Activated CD8-positive, alpha-beta memory T cell treated with anti-CD3 and anti-CD28 coated beads for 36 hours (primary cell): ENCODE data around the gene VWF. TPM values are rescaled to one million over a fixed set of nuclear protein-coding genes. Genes with fewer than 3 reads are reported as not detected.

Experiments used
- CTCF ChIA-PET: fragments of 350-600 bp; sonication (Branson Sonifier 250); formaldehyde crosslinking; loops from one replicate; lab custom pipeline; 2021; ENCODE audit warnings: antibody characterized with exemption; lab: Charles Lee
- POLR2A ChIA-PET: fragments of 350-600 bp; sonication (Branson Sonifier 250); formaldehyde crosslinking; loops from one replicate; lab custom pipeline; 2021; ENCODE audit warnings: antibody characterized with exemption; lab: Charles Lee
- total RNA-seq, 2 experiments: library from RNA; stranded (reverse); gene quantifications; one replicate each; pipeline ENCODE4 v1.2.3, GENCODE V29; 2021

VWF gene
- total RNA-seq, 2 experiments from 2014 or later = 0.04 TPM

DNA sequence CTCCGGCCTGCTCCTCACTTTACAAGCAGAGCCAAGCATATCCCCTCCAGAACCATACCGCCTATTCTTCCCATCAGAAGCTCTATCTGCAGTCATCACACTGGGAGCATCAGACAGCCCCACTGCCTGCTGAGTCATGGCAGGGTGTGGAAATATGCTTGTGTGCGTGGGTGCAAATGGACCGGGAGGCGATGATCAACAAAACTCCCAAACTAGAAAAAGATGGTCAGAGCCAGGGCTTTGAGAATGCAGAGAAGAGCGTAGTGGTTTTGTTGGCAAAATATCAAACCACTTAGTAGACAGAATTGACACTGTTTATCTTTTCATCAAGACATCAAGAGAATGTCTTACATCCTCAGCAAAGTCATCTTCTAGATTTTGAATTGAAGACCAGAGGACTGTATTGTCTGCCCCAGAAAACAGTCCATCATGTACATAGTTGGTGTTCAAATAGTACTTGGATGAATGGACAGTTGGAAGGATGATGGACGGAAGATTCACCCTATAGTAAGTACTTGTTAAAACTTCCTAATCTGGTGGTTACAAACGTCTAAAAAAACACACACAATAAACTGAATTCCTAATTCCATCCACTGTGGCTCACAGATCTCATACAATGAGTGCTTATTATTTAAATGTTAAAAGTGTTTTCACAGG lies 54.9 kb downstream of the VWF start:
- POLR2A ChIA-PET = interaction anchor here (0.6 kb wide), 1 partner anchor 99 kb away, joined by 3 read pairs; no protein-coding TSS in a partner anchor
- CTCF ChIA-PET = interaction anchor here (0.7 to 1.1 kb wide), 2 partner anchors 209 to 218 kb away, joined by 3 read pairs; no protein-coding TSS in a partner anchor

DNA sequence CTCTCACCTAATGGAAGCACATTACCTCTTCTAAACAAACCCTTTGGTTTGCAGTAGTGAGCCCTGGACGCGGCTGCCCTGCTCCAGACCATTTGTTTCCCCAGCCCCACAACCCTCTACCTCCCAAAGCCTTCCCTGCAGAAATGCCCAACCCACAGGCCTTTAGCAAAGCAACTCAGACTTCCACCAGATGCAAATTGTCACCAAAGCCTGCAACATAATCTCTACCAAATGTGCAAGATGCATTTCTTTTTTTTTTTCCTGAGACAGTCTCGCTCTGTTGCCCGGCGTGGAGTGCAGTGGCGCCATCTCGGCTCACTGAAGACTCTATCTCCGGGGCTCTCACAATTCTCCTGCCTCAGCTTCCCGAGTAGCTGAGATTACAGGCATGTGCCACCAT lies 56.2 kb downstream of the VWF start:
- CTCF ChIA-PET = no interaction called here
- POLR2A ChIA-PET = interaction anchor here (0.5 kb wide), 1 partner anchor 11 kb away, joined by 5 read pairs; no protein-coding TSS in a partner anchor

DNA sequence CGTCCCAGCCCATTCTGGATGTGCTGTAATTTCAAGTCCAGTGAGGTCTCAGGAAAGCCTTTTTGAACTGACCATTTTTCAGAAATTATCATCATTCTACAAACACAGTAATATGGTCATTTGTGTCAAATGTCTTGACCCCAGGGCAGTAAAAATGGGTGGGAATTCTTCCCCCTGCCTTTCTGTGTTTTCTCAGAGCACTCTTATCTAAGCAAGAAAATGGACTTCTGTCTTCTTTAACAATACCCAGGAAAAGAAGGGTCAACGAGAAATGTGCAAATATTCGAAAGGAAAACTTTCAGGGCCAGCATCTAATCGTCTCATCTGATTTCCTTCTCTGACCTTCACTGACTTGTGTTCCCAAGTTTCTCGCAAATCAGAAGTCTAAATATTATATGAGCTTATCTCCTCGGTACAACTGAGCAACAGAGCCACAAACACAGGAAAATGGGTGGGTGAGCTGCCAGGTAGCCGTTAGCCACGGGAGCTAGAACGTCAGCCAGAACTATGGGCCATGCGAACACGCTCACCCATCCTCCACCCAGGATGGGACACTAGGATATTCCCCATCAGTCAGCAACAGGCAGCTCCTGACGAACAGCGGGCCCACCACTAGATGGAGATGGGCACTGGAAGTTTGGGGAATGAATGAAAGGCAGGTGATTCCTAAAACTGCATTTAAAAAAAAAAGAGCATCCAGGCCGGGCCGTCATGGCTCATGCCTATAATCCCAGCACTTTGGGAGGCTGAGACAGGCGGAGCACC lies 57.1 kb downstream of the VWF start:
- POLR2A ChIA-PET = interaction anchor here (0.7 kb wide), 1 partner anchor 52 kb away, joined by 3 read pairs; no protein-coding TSS in a partner anchor

DNA sequence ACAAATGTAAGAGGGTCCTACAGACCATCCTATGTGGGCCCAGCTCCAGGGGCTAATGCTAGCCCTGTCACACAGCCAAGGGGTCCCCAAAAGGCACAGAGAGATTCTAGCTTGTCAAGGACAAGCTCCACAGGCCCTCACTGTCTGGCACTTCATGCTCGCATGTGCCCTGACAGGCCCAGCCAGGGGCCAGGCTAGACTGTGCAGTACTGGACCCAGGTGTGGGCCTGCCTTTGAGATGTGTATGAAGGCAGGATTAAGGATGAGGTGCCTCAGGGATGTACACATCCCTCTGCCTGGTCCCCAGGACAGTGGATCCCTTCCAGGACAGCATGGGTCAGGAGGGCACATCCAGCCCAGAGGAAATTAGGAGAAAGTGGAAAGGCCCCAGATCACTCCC lies 57.8 kb downstream of the VWF start:
- CTCF ChIA-PET = interaction anchor here (1.0 to 5.0 kb wide), 2 partner anchors 129 to 213 kb away, joined by 3 to 17 read pairs; no protein-coding TSS in a partner anchor
- POLR2A ChIA-PET = no interaction called here

More for the DNA sequence above, 57.1 kb downstream of the VWF start:
- CTCF ChIA-PET = no interaction called here

DNA sequence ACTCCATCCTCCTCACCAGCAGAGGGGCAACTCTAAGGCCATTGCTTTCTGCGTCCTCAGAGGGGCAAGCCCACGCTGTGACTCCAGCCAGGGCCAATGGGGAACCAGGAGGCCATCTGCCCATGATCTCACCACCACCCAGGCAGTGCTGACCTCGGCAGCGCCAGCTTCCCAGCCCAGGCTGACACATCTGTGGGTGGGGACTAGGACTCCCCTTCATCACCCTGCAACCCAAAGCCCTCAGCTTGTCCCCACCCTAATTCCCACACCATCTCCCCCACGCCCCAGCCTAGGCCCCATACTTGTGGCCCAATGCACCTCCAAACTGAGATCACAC lies 58.6 kb downstream of the VWF start:
- ChIA-PET CTCF (interaction anchor here (1.0 to 5.0 kb wide), 2 partner anchors 129 to 214 kb away, joined by 3 to 17 read pairs; no protein-coding TSS in a partner anchor), POLR2A (no interaction called here)

DNA sequence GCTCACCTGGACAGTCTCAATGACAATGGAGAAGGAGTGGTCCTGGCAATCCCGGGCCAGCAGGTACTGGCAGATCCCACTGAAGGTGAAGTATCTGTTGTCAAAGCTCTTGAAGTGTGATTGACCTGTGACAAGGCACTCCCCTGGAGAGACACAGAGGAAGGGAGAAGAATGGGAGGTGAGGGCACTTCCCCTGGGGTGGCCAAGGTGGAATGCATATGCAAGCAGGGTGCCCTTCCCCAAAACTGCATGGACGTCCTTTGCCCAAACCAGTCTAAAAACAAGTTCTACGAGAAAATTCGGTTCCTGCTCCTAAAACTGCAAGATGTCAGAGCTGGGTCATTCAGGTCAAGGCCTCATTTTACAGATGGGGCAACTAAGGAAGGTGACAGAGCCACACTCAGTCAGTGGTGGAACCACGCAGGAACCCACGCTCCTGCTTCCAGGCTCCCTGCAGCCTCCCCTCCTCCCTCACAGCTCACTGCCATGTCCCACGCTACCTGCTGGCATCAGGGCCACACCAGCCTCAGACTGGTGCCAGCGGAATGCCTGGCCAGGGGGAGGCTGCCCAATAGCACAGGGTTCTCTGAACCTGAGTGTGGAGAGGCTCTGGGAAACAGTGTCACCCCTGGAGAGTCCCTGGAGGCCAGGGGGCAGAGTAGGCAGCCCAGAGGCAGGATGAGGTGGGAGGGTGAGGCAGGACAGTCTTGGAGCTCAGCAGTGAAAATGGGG lies 59.2 kb downstream of the VWF start:
- ChIA-PET CTCF (interaction anchor here (0.5 to 5.0 kb wide), 3 partner anchors 68 to 215 kb away, joined by 3 to 17 read pairs (median 4); no protein-coding TSS in a partner anchor), POLR2A (interaction anchor here (0.6 kb wide), 1 partner anchor 9 kb away, joined by 3 read pairs; no protein-coding TSS in a partner anchor)

DNA sequence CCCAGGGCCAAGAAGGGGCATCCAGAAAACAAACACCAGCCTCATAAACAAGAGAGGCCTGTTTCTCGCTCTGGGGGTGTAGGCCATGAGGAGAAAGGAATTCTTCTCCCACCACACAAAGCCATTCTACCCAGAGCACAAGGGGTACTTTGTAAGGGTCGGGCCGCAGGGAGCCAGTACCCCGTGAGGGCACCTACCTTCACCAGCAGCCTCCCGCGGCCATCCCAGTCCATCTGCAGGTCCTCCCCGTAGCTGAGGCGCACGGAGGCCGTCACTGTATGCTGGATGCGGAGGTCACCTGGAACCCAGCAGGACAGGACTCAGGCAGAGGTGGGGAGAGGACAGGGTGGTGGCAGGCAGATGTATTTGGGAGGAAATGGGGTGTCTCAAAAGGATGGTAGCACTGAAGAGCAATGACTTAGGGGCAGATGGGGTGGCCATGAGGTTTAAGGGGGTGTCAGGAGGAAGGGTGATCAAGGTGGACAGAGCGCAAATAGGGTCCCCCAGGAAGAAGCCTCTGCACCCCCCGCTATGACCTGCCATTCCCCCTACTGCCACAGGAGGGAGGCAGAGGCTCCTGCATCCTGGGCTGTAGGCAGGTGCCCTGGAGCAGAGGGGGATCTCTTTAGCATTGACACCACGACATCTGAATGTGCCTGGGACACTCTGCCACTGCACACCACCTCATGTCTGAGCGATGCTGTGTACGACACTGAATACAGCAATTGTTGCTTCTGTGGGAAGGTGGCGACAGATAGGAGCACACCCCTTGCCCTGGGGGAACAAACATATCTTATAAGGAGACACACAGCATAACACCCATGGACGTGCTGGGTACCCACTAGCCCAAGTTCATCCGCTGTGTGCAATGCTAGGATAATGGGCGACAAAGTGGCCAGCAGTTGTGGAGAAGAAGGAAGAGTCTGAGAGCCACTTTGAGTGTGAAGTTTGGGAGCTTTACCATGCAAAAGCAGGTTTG lies 61.4 kb downstream of the VWF start:
- POLR2A ChIA-PET = no interaction called here

DNA sequence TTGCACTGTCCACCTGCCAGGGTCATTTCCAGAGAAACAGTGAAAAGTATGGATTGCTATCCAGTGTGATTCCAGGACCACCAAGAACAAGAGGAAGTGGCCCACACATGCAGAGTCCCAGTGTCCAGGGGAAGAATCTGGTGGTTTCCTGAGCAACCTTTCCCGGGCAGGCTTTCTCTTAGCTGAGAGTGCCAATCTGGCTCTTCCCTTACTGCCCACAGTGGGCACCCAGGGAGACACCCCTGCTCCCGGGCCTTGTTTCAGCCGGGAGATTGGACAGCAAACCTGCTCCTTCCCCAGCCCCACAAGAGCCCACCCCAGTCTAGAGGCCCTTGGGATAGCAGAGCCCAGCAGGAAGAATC lies 62.1 kb downstream of the VWF start:
- POLR2A ChIA-PET = no interaction called here
- CTCF ChIA-PET = interaction anchor here (0.6 to 5.0 kb wide), 2 partner anchors 133 to 138 kb away, joined by 3 to 17 read pairs; no protein-coding TSS in a partner anchor

More for the DNA sequence above, 61.4 kb downstream of the VWF start:
- CTCF ChIA-PET = interaction anchor here (0.6 to 5.0 kb wide), 4 partner anchors 132 to 206 kb away, joined by 3 to 17 read pairs (median 3); partner anchors contain the start of gene CD9

DNA sequence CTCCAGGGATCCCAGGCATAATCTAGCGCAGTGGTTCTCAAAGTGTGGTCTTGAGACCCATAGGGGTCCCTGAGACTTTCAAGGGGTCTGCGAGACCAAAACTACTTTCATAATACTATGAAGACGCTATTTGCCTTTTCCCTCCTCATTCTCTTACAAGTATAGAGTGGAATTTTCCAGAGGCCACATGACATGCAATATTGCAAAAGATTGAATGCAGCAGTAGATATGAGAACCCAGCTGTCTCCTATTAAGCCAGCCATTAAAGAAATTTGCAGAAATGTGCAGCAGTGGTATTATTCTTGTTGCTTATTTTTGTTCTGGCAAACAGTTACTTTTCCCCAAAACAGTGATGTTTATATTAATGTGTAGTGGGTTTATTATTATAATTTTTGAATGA lies 62.8 kb downstream of the VWF start:
- CTCF ChIA-PET = interaction anchor here (1.2 to 5.0 kb wide), 2 partner anchors 134 to 223 kb away, joined by 3 to 17 read pairs; no protein-coding TSS in a partner anchor

DNA sequence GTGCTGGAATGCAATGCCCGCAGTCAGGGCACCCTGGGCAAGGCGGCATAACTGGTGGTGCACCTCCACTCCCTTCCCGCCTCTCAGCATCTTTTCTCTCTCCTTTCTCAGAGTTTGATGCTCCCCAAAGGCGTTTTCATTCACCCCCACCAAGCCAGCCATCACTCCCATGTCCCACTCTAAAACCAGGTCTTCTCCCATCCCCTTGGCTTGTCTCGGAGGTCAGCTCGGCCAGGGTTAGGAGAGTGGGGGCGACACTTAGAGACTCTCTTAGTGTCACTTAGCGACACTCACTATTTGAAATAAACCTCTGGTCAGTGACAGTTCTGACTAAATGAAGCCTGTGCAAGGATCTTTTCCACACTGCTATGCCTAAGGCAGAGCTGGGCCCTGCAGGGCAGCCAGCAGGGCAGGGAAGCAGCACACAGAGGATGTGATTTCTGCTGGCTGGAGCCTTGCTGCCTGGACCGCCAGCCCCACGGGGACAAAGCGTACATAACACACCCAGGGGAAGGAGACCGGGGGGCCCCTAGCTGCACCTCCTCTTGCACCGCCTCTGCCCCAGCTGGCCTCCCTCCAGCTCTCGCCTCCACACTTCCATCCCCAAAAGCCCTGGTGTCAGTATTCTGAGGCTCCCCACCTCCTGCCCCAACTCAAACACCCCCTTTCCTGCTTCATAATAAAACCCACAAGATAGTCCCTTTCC lies 64.5 kb downstream of the VWF start:
- ChIA-PET CTCF (interaction anchor here (1.2 to 1.5 kb wide), 2 partner anchors 71 to 135 kb away, joined by 3 to 6 read pairs; no protein-coding TSS in a partner anchor), POLR2A (no interaction called here)

More for the DNA sequence above, 62.8 kb downstream of the VWF start:
- POLR2A ChIA-PET = no interaction called here

DNA sequence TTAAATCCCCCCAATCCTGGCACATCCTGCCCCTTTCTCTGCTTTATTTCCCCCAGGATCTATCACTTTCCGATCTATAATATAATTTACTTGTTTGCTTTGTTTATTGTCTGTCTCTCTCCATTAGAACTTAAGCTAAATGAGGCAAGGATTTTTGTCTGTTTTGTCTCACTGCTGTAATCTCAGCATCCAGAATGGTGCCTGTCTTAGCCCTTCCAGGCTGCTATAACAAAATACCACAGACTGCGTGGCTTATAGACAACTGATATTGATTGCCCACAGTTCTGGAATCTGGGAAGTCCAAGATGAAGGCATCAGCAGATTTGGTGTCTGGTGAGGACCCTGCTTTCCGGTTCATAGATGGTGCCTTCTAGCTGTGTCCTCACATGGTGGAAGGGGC lies 65.2 kb downstream of the VWF start:
- CTCF ChIA-PET = interaction anchor here (1.2 to 1.5 kb wide), 2 partner anchors 136 to 225 kb away, joined by 3 to 4 read pairs; no protein-coding TSS in a partner anchor
- POLR2A ChIA-PET = no interaction called here

DNA sequence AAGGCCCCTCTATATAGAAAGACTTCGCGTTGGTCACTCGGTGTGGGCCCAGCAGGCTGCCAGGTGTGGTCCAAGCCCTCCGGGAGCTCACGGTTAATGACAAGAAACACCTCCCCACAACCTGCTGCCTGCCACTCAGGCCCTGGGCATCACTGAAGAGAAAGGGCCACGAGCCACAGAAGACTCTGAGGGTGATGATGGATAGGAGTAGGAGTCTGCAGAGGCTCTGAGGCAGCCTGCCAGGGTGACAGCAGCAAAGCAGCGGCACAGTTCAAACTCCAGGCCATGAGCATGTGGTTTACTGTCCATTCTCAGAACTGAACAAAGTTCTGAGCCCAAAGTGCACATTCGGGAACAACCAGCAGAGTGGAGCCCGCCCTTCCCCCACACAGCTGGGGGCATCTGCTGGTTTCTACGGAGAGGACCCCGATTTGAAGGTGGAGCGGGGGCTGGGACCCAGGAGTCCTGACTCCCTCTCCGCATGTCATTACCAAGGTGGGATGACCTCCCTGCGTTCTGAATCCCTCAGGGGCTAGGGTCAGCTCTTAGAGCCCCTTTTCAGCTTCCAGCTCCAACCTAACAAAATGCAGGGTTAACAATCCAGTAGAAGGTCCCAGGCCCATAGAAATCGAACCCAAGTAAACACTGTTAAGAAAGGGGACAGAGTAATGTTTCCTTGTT lies 65.8 kb downstream of the VWF start:
- CTCF ChIA-PET = interaction anchor here (1.2 to 1.5 kb wide), 2 partner anchors 137 to 226 kb away, joined by 3 to 4 read pairs; no protein-coding TSS in a partner anchor

DNA sequence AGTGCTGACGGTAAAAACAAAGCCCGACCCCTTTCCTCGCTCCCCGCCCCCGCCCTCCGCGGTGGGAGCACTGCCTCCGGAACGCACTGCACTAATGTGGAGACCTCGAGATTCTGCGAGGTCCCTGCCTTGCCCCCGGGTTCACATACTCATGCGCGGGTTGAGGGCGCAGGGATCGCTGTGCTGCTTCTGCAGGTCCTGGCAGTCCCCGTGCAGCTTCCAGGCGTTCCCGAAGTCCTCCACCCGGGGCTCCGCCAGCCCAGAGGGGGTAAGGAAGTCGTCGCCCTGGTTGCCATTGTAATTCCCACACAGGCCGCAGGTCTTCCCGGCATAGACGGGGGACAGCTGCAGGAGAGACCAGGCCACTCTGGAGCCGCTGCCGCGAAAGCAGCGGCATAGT lies 66.8 kb downstream of the VWF start:
- POLR2A ChIA-PET = no interaction called here
- CTCF ChIA-PET = interaction anchor here (0.6 to 0.7 kb wide), 4 partner anchors 83 to 257 kb away, joined by 3 read pairs; no protein-coding TSS in a partner anchor

More for the DNA sequence above, 65.8 kb downstream of the VWF start:
- POLR2A ChIA-PET = no interaction called here

DNA sequence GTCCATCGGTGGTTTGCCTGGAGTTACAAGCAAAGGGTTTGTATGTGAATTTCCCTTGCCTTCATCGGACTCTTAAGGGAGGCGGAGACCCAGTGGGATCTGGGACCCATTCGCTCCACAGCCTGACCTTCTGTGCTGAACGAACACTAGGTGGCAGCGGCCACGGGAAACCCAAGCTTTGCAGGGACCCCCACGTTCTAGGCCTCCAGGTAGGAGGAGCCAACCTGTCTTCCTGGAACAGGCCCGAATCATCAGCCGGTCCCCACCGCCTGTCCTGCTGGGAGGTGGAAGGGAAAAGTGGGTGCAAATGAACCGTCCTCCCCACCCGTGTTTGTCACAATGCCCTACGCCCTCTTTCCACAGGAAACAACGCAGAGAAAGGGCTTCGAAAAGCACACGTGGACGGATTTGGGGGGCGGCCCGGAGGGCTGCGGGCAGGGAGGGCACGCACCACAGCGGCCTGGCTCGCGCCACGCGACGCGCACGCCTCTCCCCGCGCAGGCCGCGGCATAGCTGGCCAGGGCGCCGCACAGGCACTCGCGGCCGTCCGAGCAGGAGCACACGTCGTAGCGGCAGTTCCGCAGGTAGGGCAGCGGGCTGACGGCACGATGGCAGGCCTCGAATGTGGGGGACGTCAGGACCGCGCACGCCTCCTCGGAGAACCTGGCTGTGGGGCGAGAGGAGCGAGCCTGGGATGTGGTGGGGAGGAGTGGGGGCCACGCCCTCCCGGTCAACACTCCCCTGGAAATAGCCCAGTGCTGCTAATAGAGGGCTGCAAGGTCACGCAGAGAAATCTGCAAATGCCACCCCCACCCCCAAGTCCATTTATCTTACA lies 67.8 kb downstream of the VWF start:
- ChIA-PET POLR2A (no interaction called here), CTCF (interaction anchor here (0.6 to 0.9 kb wide), 4 partner anchors 82 to 258 kb away, joined by 3 to 4 read pairs (median 3); no protein-coding TSS in a partner anchor)

DNA sequence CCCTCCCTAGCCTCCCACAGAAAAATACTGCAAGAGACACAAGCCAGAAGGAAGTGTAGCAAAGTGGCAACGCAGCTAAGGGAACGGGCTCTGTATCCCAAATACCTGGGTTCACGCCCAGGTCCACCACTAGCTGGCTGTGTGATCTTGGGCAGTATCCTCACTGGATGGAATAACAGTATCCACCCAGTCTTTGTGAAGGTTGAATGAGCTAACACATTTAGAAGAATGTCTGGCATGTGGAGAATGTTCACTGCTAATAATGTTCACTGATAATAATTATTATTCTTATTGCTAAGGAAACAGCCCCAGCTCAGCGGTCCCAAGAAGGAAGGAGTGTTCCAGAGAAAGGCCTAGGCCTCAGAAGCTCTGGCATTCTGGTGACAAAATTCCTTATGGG lies 70.9 kb downstream of the VWF start:
- ChIA-PET CTCF (no interaction called here), POLR2A (no interaction called here)

DNA sequence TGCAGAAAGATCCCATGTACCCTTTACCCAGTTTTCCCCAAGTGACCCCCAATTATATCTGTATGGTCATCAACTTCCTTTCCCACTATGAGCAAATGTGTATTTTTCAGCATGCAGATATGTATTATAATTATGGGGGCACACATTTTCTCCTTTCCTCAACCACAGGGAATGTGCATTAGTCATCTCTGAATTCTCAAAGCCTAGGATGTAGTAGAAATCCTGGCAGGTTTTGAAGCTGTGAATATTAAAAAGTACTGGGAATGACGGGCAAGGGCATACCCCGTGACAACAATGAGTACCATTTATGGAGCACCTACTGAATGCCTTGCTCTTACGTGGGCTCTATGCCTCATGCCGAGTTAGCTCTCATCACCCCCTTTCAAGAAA lies 71.5 kb downstream of the VWF start:
- POLR2A ChIA-PET = no interaction called here

More for the DNA sequence above, 71.5 kb downstream of the VWF start:
- CTCF ChIA-PET = no interaction called here
